KBM-7 (cell line): ENCODE measurements around the gene SERPINB12.

Experiments used
- DNase-seq: peaks from one replicate; pipeline ENCODE4 v3.0.0-alpha.2; 2015
- in situ Hi-C: fragments of 300-500 bp; cut with MboI; formaldehyde crosslinking; loops from 2 replicates; pipeline ENCODE4 v1.14.3; 2020; ENCODE audit warnings: low sequenced_read_pairs, low pct_unique_long_range_greater_than_20kb, mixed read lengths

SERPINB12 gene

GRCh38 chr18:63544017-63544416, 1.8 kb downstream of the SERPINB12 start:
- in situ Hi-C loops: no loop called here
- no peak for DNase-seq

GRCh38 chr18:63545000-63545399, 2.8 kb downstream of the SERPINB12 start:
- in situ Hi-C loops: no loop called here
- no peak for DNase-seq

- in situ Hi-C loops: no loop called here
These were observed 7.9 kb downstream of the SERPINB12 start for GRCh38 chr18:63550068-63550467.

GRCh38 chr18:63551769-63552168, 9.6 kb downstream of the SERPINB12 start:
- in situ Hi-C loops: no loop called here
- DNase-seq: no peak

More at GRCh38 chr18:63550068-63550467, 7.9 kb downstream of the SERPINB12 start:
- no peak for DNase-seq

- in situ Hi-C loops: no loop called here
These were observed 10.4 kb downstream of the SERPINB12 start for GRCh38 chr18:63552581-63552980.

GRCh38 chr18:63553081-63553480, 10.9 kb downstream of the SERPINB12 start:
- in situ Hi-C loops: no loop called here
- DNase-seq: no peak

More at GRCh38 chr18:63552581-63552980, 10.4 kb downstream of the SERPINB12 start:
- DNase-seq: no peak

GRCh38 chr18:63559567-63560491, 17.7 kb downstream of the SERPINB12 start:
- in situ Hi-C loops: no loop called here

GRCh38 chr18:63562284-63562683, 20.1 kb downstream of the SERPINB12 start:
- in situ Hi-C loops: no loop called here
- DNase-seq: no peak

More at GRCh38 chr18:63559567-63560491, 17.7 kb downstream of the SERPINB12 start:
- no peak for DNase-seq

GRCh38 chr18:63564021-63564420, 21.9 kb downstream of the SERPINB12 start:
- in situ Hi-C loops: no loop called here
- no peak for DNase-seq

- in situ Hi-C loops: no loop called here
- DNase-seq: no peak
These were observed 22.4 kb downstream of the SERPINB12 start for GRCh38 chr18:63564561-63564960.

GRCh38 chr18:63567276-63567675, 25.1 kb downstream of the SERPINB12 start:
- in situ Hi-C loops: no loop called here
- no peak for DNase-seq

GRCh38 chr18:63567825-63568224, 25.7 kb downstream of the SERPINB12 start:
- in situ Hi-C loops: no loop called here
- no peak for DNase-seq

GRCh38 chr18:63570721-63571120, 28.6 kb downstream of the SERPINB12 start:
- no peak for DNase-seq
- in situ Hi-C loops: no loop called here

GRCh38 chr18:63575681-63576080, 33.5 kb downstream of the SERPINB12 start:
- no peak for DNase-seq
- in situ Hi-C loops: no loop called here

- in situ Hi-C loops: no loop called here
- peak; percentile 73 for DNase-seq
These were observed 36.3 kb downstream of the SERPINB12 start for GRCh38 chr18:63578357-63578958.

- DNase-seq: no peak
- in situ Hi-C loops: no loop called here
These were observed 37.4 kb downstream of the SERPINB12 start for GRCh38 chr18:63579616-63580015.

- in situ Hi-C loops: no loop called here
- DNase-seq: no peak
These were observed 43.8 kb downstream of the SERPINB12 start for GRCh38 chr18:63585988-63586387.

- no peak for DNase-seq
- in situ Hi-C loops: no loop called here
These were observed 44.3 kb downstream of the SERPINB12 start for GRCh38 chr18:63586431-63586830.

- no peak for DNase-seq
- in situ Hi-C loops: no loop called here
These were observed 44.8 kb downstream of the SERPINB12 start, which contains the start of gene SERPINB13 for GRCh38 chr18:63586966-63587365. Gene SERPINB13, plus strand, starts transcription at chr18:63587343. Its CDS starts 1,325 bp downstream, at chr18:63588668.

- in situ Hi-C loops: no loop called here
- no peak for DNase-seq
These were observed 46.7 kb downstream of the SERPINB12 start for GRCh38 chr18:63588909-63589308.
